HG02981 (cell line): Measurements from ENCODE around the gene TRIM42.

Experiments
- ATAC-seq: cut with Tn5 transposase; IDR thresholded peaks from one replicate; pipeline ENCODE4 v1.9.1; 2021; ENCODE audit warnings: mild to moderate bottlenecking, moderate library complexity; ENCODE audit not compliant: unreplicated experiment

Gene TRIM42

DNA sequence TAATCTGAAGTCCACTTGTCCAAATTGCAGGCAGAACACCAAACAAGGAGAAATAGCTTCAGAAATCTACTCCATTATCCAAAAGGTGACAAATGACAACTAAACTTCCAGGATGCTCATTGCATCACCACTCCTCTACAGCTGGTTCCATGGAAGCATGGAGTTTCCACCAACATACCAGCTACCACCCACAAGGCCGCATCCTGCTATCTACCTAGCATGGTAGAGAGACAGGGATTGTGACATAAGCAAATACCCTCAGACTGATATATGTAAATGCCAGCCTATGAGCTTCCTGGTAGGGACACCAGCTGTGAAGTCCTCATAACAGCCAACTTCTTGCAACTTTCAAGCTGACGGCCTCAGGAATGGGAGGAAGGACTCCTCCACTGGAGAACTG, at the start of gene TRIM42:
TSS of gene TRIM42 (plus strand) at position 301 of the 400 bp plus-strand sequence. CDS start 166 bp downstream, outside the sequence.
- no peak for ATAC-seq

DNA sequence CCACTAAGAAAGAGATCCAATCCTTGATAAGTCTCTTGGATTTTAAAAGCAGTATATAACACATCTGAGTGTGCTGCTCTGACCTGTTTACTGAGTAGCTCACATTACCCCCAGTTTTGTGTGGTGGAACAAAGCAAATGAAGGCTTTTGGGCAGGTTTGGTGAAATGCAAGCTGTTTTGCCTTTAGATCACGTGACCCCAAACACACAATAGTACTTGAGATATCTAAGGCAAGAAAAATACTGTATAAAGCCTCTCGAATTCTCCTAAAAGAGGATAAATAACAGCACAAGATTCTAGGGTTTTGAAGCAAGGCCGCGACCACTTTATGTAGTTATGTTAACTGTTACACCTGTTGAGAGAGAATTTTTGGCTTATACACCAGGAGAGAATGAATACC, 49.3 kb upstream of the TRIM42 start:
- ATAC-seq, result no peak

- ATAC-seq, result no peak
Observed at GRCh38 chr3:140629357-140630137, 48.3 kb upstream of the TRIM42 start.

DNA sequence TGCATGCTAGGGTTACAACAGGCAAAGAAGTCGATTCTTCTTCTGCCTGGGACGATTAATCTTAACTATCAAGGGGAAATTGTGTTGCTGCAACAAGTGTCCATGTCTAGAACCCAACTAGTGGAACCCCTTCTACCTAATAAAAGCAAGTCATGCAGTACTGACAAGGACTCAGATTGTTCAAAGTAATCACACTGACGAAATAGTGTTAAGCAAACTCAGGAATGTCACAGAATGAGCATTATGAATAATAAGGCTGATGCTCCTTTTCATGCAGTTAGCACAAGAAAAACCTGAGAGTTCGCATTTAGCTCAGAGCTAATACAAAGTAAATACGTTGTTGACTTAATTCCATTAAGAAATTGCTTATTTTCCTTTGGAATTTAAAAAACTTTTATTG, 47.5 kb upstream of the TRIM42 start:
- ATAC-seq, result no peak

DNA sequence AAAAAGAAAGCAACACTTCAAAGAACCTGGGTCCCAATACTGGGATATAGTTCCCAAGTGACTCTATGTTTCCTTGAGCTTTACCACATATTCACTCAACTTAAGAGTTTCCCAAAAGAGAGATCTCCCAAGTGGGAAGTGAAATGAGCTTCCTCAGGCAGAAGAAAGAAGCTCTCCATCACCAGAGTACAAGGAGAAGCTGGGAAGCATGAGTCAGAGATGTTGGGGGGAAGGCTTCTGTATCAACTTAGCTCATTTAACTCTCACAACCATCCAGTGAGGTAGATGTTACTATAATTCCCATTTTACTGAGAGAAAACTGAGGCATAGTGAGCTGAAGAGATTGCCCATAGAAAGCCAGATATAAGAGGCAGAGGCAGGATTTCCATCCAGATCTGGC, 47.0 kb upstream of the TRIM42 start:
- no peak for ATAC-seq

DNA sequence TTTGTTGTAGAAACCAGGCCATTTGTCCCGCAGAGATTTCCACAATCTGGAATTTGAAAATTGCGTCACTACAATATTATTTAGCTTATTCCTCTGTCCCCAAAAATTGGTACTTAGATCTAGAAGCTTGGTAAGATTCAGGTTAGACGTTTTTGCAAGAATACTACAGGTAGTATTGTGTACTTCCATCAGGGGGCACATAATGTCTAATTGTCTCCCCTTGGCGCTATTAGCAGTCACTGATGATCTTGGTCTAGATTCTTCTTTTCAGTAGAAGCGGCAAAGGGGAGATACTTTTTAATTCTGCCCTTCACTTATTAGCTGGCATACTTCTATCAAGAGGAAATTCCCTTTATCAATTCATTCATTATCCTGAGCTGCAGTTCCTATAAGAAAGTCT, 42.6 kb upstream of the TRIM42 start:
- no peak for ATAC-seq

- ATAC-seq, result no peak
Observed at GRCh38 chr3:140636406-140637138, 41.3 kb upstream of the TRIM42 start.

DNA sequence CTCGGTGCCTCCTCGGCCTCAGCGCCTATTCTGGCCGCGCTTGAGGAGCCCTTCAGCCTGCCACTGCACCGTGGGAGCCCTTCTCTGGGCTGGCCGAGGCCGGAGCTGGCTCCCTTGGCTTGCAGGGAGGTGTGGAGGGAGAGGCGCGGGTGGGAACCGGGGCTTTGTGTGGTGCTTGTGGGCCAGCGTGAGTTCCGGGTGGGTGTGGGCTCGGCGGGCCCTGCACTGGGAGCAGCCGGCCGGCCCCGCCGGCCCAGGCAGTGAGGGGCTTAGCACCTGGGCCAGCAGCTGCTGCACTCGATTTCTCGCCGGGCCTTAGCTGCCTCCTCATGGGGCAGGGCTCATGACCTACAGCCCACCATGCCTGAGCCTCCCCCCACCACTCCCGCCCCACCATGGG, 26.6 kb upstream of the TRIM42 start:
- no peak for ATAC-seq

DNA sequence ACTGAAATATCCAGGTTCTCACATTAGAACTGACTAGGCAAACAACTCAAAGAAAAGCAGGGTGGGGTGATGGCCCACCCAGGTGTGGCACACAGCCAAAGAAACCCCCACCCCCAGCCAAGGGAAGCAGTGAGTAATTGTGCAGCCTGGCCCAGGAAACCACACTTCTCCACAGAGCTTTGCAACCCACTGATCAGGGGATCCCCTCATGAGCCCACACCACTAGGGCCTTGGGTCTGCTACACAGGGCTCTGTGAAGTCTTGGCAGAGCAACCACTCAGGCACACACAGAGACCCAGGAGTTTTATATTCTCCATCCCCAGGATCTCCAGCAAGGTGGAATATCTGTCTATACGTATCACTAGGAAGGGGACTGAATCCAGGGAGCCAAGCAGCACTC, 22.2 kb upstream of the TRIM42 start:
- ATAC-seq, result peak; percentile 90

- no peak for ATAC-seq
Observed at GRCh38 chr3:140664111-140664510, 13.8 kb upstream of the TRIM42 start.

DNA sequence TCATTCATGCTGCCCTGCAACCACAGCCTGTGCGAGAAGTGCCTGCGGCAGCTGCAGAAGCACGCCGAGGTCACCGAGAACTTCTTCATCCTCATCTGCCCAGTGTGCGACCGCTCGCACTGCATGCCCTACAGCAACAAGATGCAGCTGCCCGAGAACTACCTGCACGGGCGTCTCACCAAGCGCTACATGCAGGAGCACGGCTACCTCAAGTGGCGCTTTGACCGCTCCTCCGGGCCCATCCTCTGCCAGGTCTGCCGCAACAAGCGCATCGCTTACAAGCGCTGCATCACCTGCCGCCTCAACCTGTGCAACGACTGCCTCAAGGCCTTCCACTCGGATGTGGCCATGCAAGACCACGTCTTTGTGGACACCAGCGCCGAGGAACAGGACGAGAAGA, 4.7 kb downstream of the TRIM42 start:
- no peak for ATAC-seq

GRCh38 chr3:140686128-140686527, 8.3 kb downstream of the TRIM42 start:
- ATAC-seq, result no peak

- ATAC-seq, result no peak
Observed at GRCh38 chr3:140686948-140687347, 9.1 kb downstream of the TRIM42 start.

GRCh38 chr3:140695361-140696061, 17.6 kb downstream of the TRIM42 start:
- no peak for ATAC-seq

GRCh38 chr3:140699516-140700231, 21.8 kb downstream of the TRIM42 start:
- no peak for ATAC-seq

- ATAC-seq, result no peak
Observed at GRCh38 chr3:140702281-140702680, 24.4 kb downstream of the TRIM42 start.

DNA sequence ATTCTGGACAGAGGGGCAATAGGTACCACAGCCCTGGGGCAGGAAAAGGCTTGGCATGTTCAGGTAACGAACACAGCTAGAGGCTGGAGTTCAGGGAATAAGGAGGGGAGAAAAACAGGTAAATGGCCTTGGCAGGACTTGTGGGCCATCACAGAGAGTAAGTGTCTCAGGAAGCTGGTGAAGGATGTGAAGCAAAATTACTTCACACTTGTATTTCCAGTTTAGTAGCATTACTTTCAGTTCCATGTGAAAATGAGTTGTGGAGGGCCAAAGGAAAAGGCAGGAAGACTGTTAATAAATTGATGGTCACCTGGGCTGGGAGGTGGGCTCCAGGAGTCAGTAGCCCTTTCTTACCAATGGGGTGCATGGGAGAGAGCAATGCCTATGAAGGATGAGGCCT, 25.6 kb downstream of the TRIM42 start:
- no peak for ATAC-seq

DNA sequence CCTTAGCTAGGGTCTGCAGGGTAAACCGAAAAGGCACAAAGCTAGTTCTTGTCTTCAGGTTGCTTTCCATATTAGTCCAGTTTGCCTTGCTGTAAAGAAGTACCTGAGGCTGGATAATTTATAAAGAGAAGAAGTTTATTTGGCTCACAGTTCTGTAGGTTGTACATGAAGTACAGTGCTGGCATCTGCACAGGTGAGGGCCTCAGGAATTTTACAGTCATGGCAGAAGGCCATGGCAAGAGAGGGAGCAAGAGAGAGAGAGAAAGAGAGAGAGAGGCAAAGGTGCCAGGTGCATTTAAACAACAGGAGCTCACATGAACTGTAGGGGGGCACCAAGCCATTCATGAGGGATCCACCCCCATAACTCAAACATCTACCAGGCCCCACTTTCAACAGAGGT, 26.9 kb downstream of the TRIM42 start:
- ATAC-seq, result no peak

GRCh38 chr3:140705954-140706353, 28.1 kb downstream of the TRIM42 start:
- no peak for ATAC-seq

- ATAC-seq, result no peak
Observed at GRCh38 chr3:140706360-140706759, 28.5 kb downstream of the TRIM42 start.

DNA sequence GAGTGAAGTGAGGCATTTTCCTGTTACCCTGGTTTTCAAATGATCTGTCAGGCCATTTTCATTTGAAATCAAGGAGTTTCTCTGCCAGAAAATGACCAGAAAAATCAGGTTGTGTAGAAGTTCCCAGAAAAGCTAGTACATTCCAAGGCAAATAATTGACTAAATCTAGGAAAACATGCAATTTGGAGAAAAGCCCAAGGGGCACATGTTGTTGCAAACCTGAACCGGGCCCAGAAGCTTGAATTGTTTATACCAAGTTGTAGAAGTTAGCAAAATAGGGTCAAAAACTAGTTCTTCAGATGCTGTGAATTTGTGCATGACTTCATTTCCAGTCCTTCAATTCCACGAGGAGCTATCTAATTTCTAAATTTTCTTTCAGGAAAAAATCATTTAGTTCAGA, 31.0 kb downstream of the TRIM42 start:
- ATAC-seq, result no peak
